Body of pancreas (tissue), 4 donors: ENCODE measurements around the gene C2CD4C. TPM values are rescaled to one million over a fixed set of nuclear protein-coding genes. Genes with fewer than 3 reads are reported as not detected.
A peak's percentile ranks its signal among the peaks of the same experiment; 100 is the strongest.

Source experiments
- ATAC-seq: fragments of 150-250 bp; one replicate; pipeline ENCODE4 v1.9.1; 2016
- DNase-seq, 4 donors: peaks; one replicate each; pipeline ENCODE4 v3.0.0-alpha.2; 2019
- H3K27ac ChIP-seq, 4 donors: fragments of 200-600 bp; sonication (generic); 1 replicate in 3 of 4; 2 replicates in 1 of 4; pipeline versions ENCODE4 v1.5.1 to v1.6.1; 2016 to 2019; ENCODE audit warnings: mild to moderate bottlenecking in 1 of 4, mixed read lengths in 1 of 4, moderate library complexity in 1 of 4
- H3K27me3 ChIP-seq, 2 donors: fragments of 200-600 bp; sonication (generic); one replicate each; pipeline ENCODE4 v1.6.0; 2016; ENCODE audit warnings: mild to moderate bottlenecking in 1 of 2
- H3K36me3 ChIP-seq, 2 donors: fragments of 200-600 bp; sonication (generic); replicated peaks in 1 of 2; 2 replicates each; pipeline ENCODE4 v1.5.1; 2016; ENCODE audit warnings: low read depth in 2 of 2; ENCODE audit not compliant: insufficient read depth in 1 of 2
- H3K4me1 ChIP-seq: fragments of 200-600 bp; sonication (generic); one replicate; pipeline ENCODE4 v1.6.0; 2016
- H3K4me3 ChIP-seq, 2 donors: fragments of 200-600 bp; sonication (generic); 1 replicate in 1 of 2; 2 replicates in 1 of 2; pipeline ENCODE4 v1.5.1; 2016 to 2019
- H3K9me3 ChIP-seq, 3 donors: fragments of 200-600 bp; sonication (generic); 1 replicate in 2 of 3; 2 replicates in 1 of 3; pipeline ENCODE4 v1.5.1; 2016
- POLR2A ChIP-seq, 3 donors: fragments of 450-650 bp; IDR thresholded peaks; one replicate each; pipeline ENCODE4 v1.6.1; 2016; ENCODE audit warnings: antibody characterized with exemption in 3 of 3, mild to moderate bottlenecking in 2 of 3
- WGBS, 2 donors: methylation state at CpG; one replicate each; pipeline ENCODE4 v1.1.5; 2017; 5-methylcytosine and 5-hydroxymethylcytosine counted together
- intact Hi-C: fragments of 100-400 bp; cut with DNase I; formaldehyde crosslinking; loops from one replicate; pipeline ENCODE4 v1.15.1; 2023
- total RNA-seq, 2 donors: library from RNA; depleted of rRNA; stranded (reverse); fragments of >200 nt; gene quantifications; one replicate each; pipeline ENCODE4 v1.1.0, GENCODE V29; 2016
- TF ChIP-seq, protein P1 (sequence below), 7 experiments: fragments of 450-650 bp in 4 of 7; fragments of 200-600 bp in 3 of 7; sonication (generic) in 3 of 7; IDR thresholded peaks; one replicate each; pipeline ENCODE4 v1.5.1; 2016 to 2019; ENCODE audit warnings: antibody characterized with exemption in 7 of 7

The C2CD4C gene
- total RNA-seq, 2 donors from 2014 or later: 0.33 to 1.8 TPM

DNA sequence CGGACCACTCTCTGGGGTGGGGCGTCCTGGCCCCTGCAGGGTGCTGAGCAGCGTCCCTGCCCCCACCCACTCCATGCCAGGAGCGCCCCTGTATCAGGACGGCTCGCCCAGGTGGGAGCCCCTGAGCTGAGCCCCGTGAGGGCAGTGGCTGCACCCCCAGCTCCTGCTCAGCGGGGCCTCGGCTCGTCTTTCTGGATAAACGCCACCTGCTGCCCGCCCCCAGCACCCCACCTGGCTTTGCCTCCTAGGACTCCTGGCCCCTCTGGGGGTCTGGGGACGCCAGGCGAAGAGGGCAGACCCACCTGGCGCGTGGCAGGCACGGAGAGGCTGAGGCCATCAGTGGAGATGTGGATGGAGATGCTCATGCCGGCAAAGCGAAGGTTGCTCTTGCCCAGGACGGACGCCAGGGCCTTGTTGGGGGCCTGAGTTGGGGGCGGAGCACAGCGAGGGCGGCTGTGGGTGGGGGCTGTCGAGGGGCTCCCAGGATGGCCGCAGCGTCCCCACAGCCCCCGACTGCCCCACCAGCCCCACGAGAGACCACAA lies 29.5 kb upstream of the C2CD4C start:
- intact Hi-C loops: no loop called here
- Histone ChIP-seq H3K9me3 (no peaks in the 10 kb centered on the region), H3K27me3 (no peaks in the 10 kb centered on the region), H3K4me3 (no peak overlapping the region), H3K36me3 (peaks cover 6 to 7% of the 10 kb centered on the region in 2 donors), H3K27ac (no peak overlapping the region), H3K4me1 (no peaks in the 10 kb centered on the region)
- no peak for TF ChIP-seq POLR2A (IDR thresholded peaks at IDR 0.05)
- TF ChIP-seq, protein P1, sequence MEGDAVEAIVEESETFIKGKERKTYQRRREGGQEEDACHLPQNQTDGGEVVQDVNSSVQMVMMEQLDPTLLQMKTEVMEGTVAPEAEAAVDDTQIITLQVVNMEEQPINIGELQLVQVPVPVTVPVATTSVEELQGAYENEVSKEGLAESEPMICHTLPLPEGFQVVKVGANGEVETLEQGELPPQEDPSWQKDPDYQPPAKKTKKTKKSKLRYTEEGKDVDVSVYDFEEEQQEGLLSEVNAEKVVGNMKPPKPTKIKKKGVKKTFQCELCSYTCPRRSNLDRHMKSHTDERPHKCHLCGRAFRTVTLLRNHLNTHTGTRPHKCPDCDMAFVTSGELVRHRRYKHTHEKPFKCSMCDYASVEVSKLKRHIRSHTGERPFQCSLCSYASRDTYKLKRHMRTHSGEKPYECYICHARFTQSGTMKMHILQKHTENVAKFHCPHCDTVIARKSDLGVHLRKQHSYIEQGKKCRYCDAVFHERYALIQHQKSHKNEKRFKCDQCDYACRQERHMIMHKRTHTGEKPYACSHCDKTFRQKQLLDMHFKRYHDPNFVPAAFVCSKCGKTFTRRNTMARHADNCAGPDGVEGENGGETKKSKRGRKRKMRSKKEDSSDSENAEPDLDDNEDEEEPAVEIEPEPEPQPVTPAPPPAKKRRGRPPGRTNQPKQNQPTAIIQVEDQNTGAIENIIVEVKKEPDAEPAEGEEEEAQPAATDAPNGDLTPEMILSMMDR (IDR thresholded peaks at IDR 0.05): no peak
- 72 to 78% methylated on average over 6 to 29 of the region's 29 CpGs for WGBS, 2 donors
- ATAC-seq (no peak), DNase-seq (no peak)

DNA sequence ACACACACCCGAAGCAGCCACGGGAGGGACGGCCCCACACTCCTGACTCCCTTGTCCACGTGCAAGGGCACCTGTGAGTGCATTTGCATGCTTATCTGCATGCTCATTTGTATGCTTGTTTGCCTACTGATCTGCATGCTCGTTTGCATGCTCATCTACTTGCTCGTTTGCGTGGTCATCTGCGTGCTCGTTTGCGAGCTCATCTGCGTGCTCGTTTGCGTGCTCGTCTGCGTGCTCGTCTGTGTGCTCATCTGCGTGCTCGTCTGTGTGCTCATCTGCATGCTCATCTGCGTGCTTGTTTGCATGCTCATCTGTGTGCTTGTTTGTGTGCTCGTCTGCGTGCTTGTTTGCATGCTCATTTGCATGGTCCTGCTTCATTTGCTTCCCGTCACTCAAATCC lies 28.1 kb upstream of the C2CD4C start:
- Histone ChIP-seq H3K9me3 (no peaks in the 10 kb centered on the region), H3K36me3 (peaks cover 6 to 7% of the 10 kb centered on the region in 2 donors), H3K4me1 (no peaks in the 10 kb centered on the region), H3K27ac (no peak overlapping the region), H3K27me3 (no peaks in the 10 kb centered on the region), H3K4me3 (no peak overlapping the region)
- TF ChIP-seq POLR2A (IDR thresholded peaks at IDR 0.05): no peak
- TF ChIP-seq, protein P1 (IDR thresholded peaks at IDR 0.05): no peak
- 87 to 91% methylated on average over 22 of the region's 22 CpGs for WGBS, 2 donors
- intact Hi-C loops: no loop called here
- DNase-seq: no peak
- no peak for ATAC-seq

DNA sequence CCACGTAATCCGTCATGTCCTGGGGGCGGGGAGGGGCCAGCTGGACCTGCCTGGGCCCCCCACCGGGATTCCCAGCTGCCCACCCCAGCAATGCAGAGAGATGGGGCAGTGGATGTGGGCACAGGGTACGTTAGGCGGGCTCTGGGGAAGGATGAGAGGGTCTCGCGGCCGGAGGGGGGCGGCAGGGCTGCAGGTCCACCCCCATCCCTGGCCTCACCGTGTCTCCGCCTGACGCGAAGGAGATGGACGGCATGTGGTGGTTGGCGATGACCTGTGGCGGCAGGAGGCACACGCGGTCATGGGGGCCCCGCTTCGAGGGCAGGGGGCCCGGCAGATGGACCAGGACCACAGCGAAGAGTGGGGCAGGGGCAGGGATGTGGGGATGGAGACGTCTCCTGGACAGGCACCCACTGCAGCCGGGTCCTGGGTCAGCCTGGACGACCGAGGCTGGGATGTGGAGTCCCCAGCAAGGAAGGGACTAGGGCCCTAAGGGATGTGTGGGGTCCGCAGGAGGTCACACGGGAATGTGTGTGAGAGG lies 27.5 kb upstream of the C2CD4C start:
- 88 to 92% methylated on average over 17 to 26 of the region's 29 CpGs for WGBS, 2 donors
- DNase-seq: no peak
- Histone ChIP-seq H3K4me3 (no peak overlapping the region), H3K27me3 (no peaks in the 10 kb centered on the region), H3K9me3 (no peaks in the 10 kb centered on the region), H3K36me3 (peaks cover 6 to 7% of the 10 kb centered on the region in 2 donors), H3K27ac (no peak overlapping the region), H3K4me1 (no peaks in the 10 kb centered on the region)
- no peak for TF ChIP-seq POLR2A (IDR thresholded peaks at IDR 0.05)
- TF ChIP-seq, protein P1 (IDR thresholded peaks at IDR 0.05): no peak
- peak; percentile 25 for ATAC-seq
- intact Hi-C loops: no loop called here

DNA sequence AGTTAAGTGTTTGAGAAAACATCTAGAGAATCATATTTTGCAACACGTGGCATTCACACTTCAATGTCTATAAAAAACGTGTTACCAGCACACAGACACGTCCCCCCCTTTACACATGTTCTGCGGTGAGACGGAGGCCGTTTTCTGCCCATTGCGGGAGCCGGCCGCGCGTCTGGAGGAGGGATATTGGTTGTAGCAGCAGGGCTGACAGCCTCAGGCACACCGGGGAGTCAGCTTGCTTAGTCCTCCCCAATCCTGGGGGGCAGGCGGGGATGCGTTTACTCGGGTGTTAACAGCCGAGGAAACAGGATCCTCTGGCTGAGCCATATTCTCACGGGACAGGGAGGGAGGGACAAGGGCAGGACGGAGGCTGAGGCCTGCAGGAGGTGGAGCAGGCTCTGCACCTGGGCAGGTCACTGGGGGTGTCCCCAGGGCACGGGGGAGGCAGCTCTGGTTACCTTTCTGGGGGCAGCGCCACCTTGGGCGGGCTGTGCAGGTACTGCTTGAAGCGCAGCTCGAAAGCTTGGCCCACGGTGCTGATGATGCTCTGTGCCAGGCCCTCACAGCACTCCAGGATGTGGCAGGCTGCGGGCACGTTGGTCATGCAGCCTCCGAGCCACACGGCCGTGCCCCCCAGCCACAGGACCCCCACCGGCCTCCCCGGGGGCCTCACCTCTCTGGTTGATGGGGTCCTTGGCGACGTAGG lies 26.9 kb upstream of the C2CD4C start:
- no peak for ATAC-seq
- Histone ChIP-seq H3K36me3 (peaks cover 6 to 7% of the 10 kb centered on the region in 2 donors), H3K4me3 (no peak overlapping the region), H3K27ac (no peak overlapping the region), H3K9me3 (no peaks in the 10 kb centered on the region), H3K4me1 (no peaks in the 10 kb centered on the region), H3K27me3 (no peaks in the 10 kb centered on the region)
- TF ChIP-seq, protein P1 (IDR thresholded peaks at IDR 0.05): no peak
- TF ChIP-seq POLR2A (IDR thresholded peaks at IDR 0.05): no peak
- 84% methylated on average over 18 to 33 of the region's 33 CpGs for WGBS, 2 donors
- DNase-seq: no peak
- intact Hi-C loops: no loop called here
